ENCODE data around the gene SFXN4. TPM values are rescaled to one million over a fixed set of nuclear protein-coding genes. Genes with fewer than 3 reads are reported as not detected.

The SFXN4 gene
- total and polyA plus RNA-seq, 2 of the 13 experiments (the other 11 are each of a cell fraction or from before 2014, with no cell fraction given) = 47.7 to 64.9 TPM

- TF ChIP-seq NR2F6 (IDR thresholded peaks at IDR 0.05) (no peak), NR2F6 (CRISPR knock-in tag; IDR thresholded peaks at IDR 0.05) (peak; percentile 36; the same call in 1 of the 2 replicates), PBX3 (CRISPR knock-in tag; IDR thresholded peaks at IDR 0.05; ENCODE audit: borderline replicate concordance) (no peak), HNF1B (CRISPR knock-in tag; IDR thresholded peaks at IDR 0.05) (0 out of 2 replicates have a peak, but pooled peaks have one; percentile 39), TMF1 (CRISPR knock-in tag; IDR thresholded peaks at IDR 0.05; ENCODE audit: low read depth) (no peak), ZNF775 (CRISPR knock-in tag; IDR thresholded peaks at IDR 0.05; ENCODE audit: borderline replicate concordance) (no peak), ZFY (CRISPR knock-in tag; IDR thresholded peaks at IDR 0.05) (no peak), SMAD1 (CRISPR knock-in tag; IDR thresholded peaks at IDR 0.05; ENCODE audit: borderline replicate concordance, low read depth) (no peak; the same call in 1 of the 2 replicates), RBM39 (IDR thresholded peaks at IDR 0.05; ENCODE audit: low read depth, low read length, poor library complexity, severe bottlenecking) (no peak), PRDM4 (CRISPR knock-in tag; IDR thresholded peaks at IDR 0.05; ENCODE audit: borderline replicate concordance) (no peak), TAF15 (IDR thresholded peaks at IDR 0.05; ENCODE audit: low read depth, low read length, poor library complexity, severe bottlenecking) (no peak), PBX2 (CRISPR knock-in tag; IDR thresholded peaks at IDR 0.05) (no peak), PHF20 (CRISPR knock-in tag; IDR thresholded peaks at IDR 0.05) (no peak), ZNF441 (CRISPR knock-in tag; IDR thresholded peaks at IDR 0.05; ENCODE audit: borderline replicate concordance) (no peak), SP2 (CRISPR knock-in tag; IDR thresholded peaks at IDR 0.05) (no peak), ZNF567 (CRISPR knock-in tag; IDR thresholded peaks at IDR 0.05; ENCODE audit: borderline replicate concordance) (no peak), NFE2L2 (IDR thresholded peaks at IDR 0.05; ENCODE audit: low read length) (no peak), HMG20B (CRISPR knock-in tag; conservative IDR thresholded peaks at IDR 0.05) (no peak)
These were observed 33.9 kb upstream of the SFXN4 start (continued) for GRCh38 chr10:119199231-119199992.
